K562 (cell line): ENCODE measurements around the gene EVI5. TPM values are rescaled to one million over a fixed set of nuclear protein-coding genes. Genes with fewer than 3 reads are reported as not detected.

Experiments
- CREM ChIP-seq: IDR thresholded peaks from 2 replicates; pipeline ENCODE4 v1.6.1; 2014; ENCODE audit warnings: antibody characterized with exemption, low read depth
- CTBP1 ChIP-seq: fragments of 450-650 bp; IDR thresholded peaks from 2 replicates; pipeline ENCODE4 v1.6.1; 2016; ENCODE audit warnings: borderline replicate concordance
- DACH1 ChIP-seq: fragments of 450-650 bp; IDR thresholded peaks from 2 replicates; pipeline ENCODE4 v1.6.1; 2018; ENCODE audit not compliant: partially characterized antibody
- EGR1 ChIP-seq: fragments of 450-650 bp; conservative IDR thresholded peaks from 2 replicates; pipeline ENCODE4 v1.6.1; 2017; ENCODE audit warnings: mild to moderate bottlenecking
- FIP1L1 ChIP-seq: fragments of 200-400 bp; formaldehyde crosslinking; IDR thresholded peaks from 2 replicates; pipeline ENCODE4 v1.6.1; 2018; ENCODE audit warnings: mild to moderate bottlenecking, low read depth, low read length; ENCODE audit not compliant: poor library complexity, severe bottlenecking
- FOXA3 ChIP-seq, 2 experiments: fragments of 450-650 bp in 1 of 2; sonication (generic) in 1 of 2; formaldehyde crosslinking; IDR thresholded peaks in 1 of 2; conservative IDR thresholded peaks in 1 of 2; 2 replicates each; pipeline versions ENCODE4 v1.4.0 to v1.8.0; 2020 to 2022; ENCODE audit warnings: mild to moderate bottlenecking in 2 of 2, missing genetic modification reagents in 1 of 2
- HMG20B ChIP-seq: fragments of 250-450 bp; sonication (Bioruptor Pico); IDR thresholded peaks from 2 replicates; pipeline ENCODE4 v1.5.0; 2021; ENCODE audit warnings: mild to moderate bottlenecking
- KLF6 ChIP-seq: fragments of 250-450 bp; sonication (Bioruptor Pico); IDR thresholded peaks from 2 replicates; pipeline ENCODE4 v1.4.0; 2020; ENCODE audit warnings: mild to moderate bottlenecking, moderate library complexity, borderline replicate concordance
- MBD2 ChIP-seq: sonication (generic); IDR thresholded peaks from 2 replicates; pipeline ENCODE4 v1.6.1; 2016; ENCODE audit warnings: low read depth, borderline replicate concordance
- NR2C2 ChIP-seq, 2 experiments: fragments of 200-800 bp in 1 of 2; sonication (Bioruptor generic) in 1 of 2; sonication (generic) in 1 of 2; formaldehyde crosslinking in 1 of 2; IDR thresholded peaks; 2 replicates each; pipeline versions ENCODE4 v1.6.1 to v1.8.0; 2016 to 2022; ENCODE audit warnings: mild to moderate bottlenecking in 1 of 2, missing compliant biosample characterization in 1 of 2, missing genetic modification characterization in 1 of 2, missing genetic modification reagents in 1 of 2
- TCFL5 ChIP-seq: fragments of 250-450 bp; sonication (Bioruptor Pico); conservative IDR thresholded peaks from 2 replicates; pipeline ENCODE4 v1.6.1; 2021; ENCODE audit warnings: mild to moderate bottlenecking, moderate library complexity, matching md5 sums
- ZBED1 ChIP-seq: IDR thresholded peaks from 2 replicates; pipeline ENCODE4 v1.6.1; 2014
- ZZZ3 ChIP-seq: fragments of 450-650 bp; IDR thresholded peaks from 2 replicates; pipeline ENCODE4 v1.6.1; 2016; ENCODE audit warnings: antibody characterized with exemption, mild to moderate bottlenecking, moderate library complexity
- polyA plus RNA-seq, 8 experiments: library from polyadenylated mRNA; depleted of rRNA in 4 of 8; stranded (reverse) in 5 of 8; unstranded in 3 of 8; fragments of >200 nt; fragmentation: Nextera tagmentation in 2 of 8; fragmentation: Illumina TruSeq in 1 of 8; extraction: Ambion mirVana in 2 of 8; extraction: Trizol in 1 of 8; gene quantifications; 2 replicates each; pipeline versions ENCODE4 v1.2.1 to v1.2.3, GENCODE V29; 2011 to 2014; ENCODE audit warnings: inconsistent platforms in 1 of 8, missing spikeins in 1 of 8
- total RNA-seq, 7 experiments: library from RNA; depleted of rRNA in 6 of 7; stranded (reverse); fragments of >200 nt in 6 of 7; fragmentation: Illumina TruSeq in 2 of 7; extraction: Trizol in 2 of 7; gene quantifications; 2 replicates each; pipeline versions ENCODE4 v1.2.1 to v1.2.3, GENCODE V29; 2011 to 2021; ENCODE audit warnings: low replicate concordance in 1 of 7
- TF ChIP-seq, protein P1 (sequence below): sonication (generic); formaldehyde crosslinking; IDR thresholded peaks from 2 replicates; pipeline ENCODE4 v1.8.0; 2022; ENCODE audit warnings: mild to moderate bottlenecking, missing genetic modification reagents
- TF ChIP-seq, protein P2 (sequence below): fragments of 250-450 bp; sonication (Bioruptor Pico); IDR thresholded peaks from 2 replicates; pipeline ENCODE4 v1.5.1; 2021; ENCODE audit warnings: mild to moderate bottlenecking
- TF ChIP-seq, protein P3 (sequence below): fragments of 250-450 bp; sonication (Bioruptor Pico); IDR thresholded peaks from 2 replicates; pipeline ENCODE4 v1.8.0; 2022; ENCODE audit warnings: inconsistent platforms, mild to moderate bottlenecking, moderate library complexity, borderline replicate concordance
- TF ChIP-seq, protein P4 (sequence below): fragments of 250-450 bp; sonication (Bioruptor Pico); IDR thresholded peaks from 2 replicates; pipeline ENCODE4 v1.8.0; 2022; ENCODE audit warnings: moderate library complexity, mild to moderate bottlenecking, inconsistent platforms
- TF ChIP-seq, protein P5 (sequence below): fragments of 450-650 bp; formaldehyde crosslinking; IDR thresholded peaks from 2 replicates; pipeline ENCODE4 v1.4.0; 2020; ENCODE audit warnings: mild to moderate bottlenecking, moderate library complexity

Gene EVI5
- total and polyA plus RNA-seq, 9 of the 15 experiments (the other 6 are each of a cell fraction or from before 2014, with no cell fraction given) = 1.7 to 50.1 (median 13.7) TPM

DNA sequence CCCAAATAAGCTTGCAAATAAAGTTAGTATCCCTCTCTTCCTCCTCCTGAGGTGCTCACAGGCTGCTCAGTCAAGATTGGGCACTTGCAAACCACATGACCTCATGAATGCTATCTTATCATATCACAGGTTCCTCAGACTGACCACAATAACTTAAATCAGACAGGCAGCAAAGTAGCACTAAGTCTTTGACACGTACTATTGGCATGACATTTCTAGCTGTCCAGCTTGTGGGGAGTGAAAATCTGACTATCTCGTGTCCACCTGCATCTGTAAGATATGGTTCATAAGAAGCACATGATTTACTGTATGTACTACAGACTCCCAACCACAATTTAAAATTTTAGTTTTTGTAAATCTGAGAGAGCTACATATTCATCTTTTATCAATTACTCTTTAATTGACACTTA, 240.1 kb downstream of the EVI5 start (continued):
- TF ChIP-seq, protein P1, sequence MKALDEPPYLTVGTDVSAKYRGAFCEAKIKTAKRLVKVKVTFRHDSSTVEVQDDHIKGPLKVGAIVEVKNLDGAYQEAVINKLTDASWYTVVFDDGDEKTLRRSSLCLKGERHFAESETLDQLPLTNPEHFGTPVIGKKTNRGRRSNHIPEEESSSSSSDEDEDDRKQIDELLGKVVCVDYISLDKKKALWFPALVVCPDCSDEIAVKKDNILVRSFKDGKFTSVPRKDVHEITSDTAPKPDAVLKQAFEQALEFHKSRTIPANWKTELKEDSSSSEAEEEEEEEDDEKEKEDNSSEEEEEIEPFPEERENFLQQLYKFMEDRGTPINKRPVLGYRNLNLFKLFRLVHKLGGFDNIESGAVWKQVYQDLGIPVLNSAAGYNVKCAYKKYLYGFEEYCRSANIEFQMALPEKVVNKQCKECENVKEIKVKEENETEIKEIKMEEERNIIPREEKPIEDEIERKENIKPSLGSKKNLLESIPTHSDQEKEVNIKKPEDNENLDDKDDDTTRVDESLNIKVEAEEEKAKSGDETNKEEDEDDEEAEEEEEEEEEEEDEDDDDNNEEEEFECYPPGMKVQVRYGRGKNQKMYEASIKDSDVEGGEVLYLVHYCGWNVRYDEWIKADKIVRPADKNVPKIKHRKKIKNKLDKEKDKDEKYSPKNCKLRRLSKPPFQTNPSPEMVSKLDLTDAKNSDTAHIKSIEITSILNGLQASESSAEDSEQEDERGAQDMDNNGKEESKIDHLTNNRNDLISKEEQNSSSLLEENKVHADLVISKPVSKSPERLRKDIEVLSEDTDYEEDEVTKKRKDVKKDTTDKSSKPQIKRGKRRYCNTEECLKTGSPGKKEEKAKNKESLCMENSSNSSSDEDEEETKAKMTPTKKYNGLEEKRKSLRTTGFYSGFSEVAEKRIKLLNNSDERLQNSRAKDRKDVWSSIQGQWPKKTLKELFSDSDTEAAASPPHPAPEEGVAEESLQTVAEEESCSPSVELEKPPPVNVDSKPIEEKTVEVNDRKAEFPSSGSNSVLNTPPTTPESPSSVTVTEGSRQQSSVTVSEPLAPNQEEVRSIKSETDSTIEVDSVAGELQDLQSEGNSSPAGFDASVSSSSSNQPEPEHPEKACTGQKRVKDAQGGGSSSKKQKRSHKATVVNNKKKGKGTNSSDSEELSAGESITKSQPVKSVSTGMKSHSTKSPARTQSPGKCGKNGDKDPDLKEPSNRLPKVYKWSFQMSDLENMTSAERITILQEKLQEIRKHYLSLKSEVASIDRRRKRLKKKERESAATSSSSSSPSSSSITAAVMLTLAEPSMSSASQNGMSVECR = no peak
- TF ChIP-seq, protein P2, sequence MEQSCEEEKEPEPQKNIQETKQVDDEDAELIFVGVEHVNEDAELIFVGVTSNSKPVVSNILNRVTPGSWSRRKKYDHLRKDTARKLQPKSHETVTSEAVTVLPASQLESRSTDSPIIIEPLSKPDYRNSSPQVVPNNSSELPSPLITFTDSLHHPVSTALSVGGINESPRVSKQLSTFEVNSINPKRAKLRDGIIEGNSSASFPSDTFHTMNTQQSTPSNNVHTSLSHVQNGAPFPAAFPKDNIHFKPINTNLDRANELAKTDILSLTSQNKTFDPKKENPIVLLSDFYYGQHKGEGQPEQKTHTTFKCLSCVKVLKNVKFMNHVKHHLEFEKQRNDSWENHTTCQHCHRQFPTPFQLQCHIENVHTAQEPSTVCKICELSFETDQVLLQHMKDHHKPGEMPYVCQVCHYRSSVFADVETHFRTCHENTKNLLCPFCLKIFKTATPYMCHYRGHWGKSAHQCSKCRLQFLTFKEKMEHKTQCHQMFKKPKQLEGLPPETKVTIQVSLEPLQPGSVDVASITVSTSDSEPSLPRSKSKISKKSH (CRISPR knock-in tag) = no peak
- TF ChIP-seq ZZZ3 = no peak
- TF ChIP-seq DACH1 = peak; percentile 63
- no peak for TF ChIP-seq HMG20B (CRISPR knock-in tag)
- no peak for TF ChIP-seq TCFL5 (CRISPR knock-in tag)
- TF ChIP-seq, protein P3, sequence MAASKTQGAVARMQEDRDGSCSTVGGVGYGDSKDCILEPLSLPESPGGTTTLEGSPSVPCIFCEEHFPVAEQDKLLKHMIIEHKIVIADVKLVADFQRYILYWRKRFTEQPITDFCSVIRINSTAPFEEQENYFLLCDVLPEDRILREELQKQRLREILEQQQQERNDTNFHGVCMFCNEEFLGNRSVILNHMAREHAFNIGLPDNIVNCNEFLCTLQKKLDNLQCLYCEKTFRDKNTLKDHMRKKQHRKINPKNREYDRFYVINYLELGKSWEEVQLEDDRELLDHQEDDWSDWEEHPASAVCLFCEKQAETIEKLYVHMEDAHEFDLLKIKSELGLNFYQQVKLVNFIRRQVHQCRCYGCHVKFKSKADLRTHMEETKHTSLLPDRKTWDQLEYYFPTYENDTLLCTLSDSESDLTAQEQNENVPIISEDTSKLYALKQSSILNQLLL (CRISPR knock-in tag) = no peak
- TF ChIP-seq EGR1 = no peak
- TF ChIP-seq FOXA3 (CRISPR knock-in tag; conservative IDR thresholded peaks at IDR 0.05 in 1 of 2, IDR thresholded peaks at IDR 0.05 in 1 of 2) = 0 out of 4 replicates have a peak, but pooled peaks of 1 of the 2 experiments have one; percentile 44
- peak; percentile 98 for TF ChIP-seq ZBED1
- TF ChIP-seq CTBP1 = peak; percentile 83; the same call in 1 of the 2 replicates
- peak; percentile 85; the same call in 1 of the 2 replicates for TF ChIP-seq KLF6
- TF ChIP-seq, protein P4, sequence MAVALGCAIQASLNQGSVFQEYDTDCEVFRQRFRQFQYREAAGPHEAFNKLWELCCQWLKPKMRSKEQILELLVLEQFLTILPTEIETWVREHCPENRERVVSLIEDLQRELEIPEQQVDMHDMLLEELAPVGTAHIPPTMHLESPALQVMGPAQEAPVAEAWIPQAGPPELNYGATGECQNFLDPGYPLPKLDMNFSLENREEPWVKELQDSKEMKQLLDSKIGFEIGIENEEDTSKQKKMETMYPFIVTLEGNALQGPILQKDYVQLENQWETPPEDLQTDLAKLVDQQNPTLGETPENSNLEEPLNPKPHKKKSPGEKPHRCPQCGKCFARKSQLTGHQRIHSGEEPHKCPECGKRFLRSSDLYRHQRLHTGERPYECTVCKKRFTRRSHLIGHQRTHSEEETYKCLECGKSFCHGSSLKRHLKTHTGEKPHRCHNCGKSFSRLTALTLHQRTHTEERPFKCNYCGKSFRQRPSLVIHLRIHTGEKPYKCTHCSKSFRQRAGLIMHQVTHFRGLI (CRISPR knock-in tag) = peak; percentile 78; the same call in 1 of the 2 replicates
- peak; percentile 95 for TF ChIP-seq CREM
- no peak for TF ChIP-seq FIP1L1
- TF ChIP-seq, protein P5, sequence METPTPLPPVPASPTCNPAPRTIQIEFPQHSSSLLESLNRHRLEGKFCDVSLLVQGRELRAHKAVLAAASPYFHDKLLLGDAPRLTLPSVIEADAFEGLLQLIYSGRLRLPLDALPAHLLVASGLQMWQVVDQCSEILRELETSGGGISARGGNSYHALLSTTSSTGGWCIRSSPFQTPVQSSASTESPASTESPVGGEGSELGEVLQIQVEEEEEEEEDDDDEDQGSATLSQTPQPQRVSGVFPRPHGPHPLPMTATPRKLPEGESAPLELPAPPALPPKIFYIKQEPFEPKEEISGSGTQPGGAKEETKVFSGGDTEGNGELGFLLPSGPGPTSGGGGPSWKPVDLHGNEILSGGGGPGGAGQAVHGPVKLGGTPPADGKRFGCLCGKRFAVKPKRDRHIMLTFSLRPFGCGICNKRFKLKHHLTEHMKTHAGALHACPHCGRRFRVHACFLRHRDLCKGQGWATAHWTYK = peak; percentile 97
- peak; percentile 90 for TF ChIP-seq MBD2
- no peak for TF ChIP-seq NR2C2 (CRISPR knock-in tag; IDR thresholded peaks at IDR 0.05)
- peak; percentile 58; the same call in 1 of the 2 replicates for TF ChIP-seq NR2C2 (tag; IDR thresholded peaks at IDR 0.05)
